ENCODE measurements around the gene ARHGAP8. TPM values are rescaled to one million over a fixed set of nuclear protein-coding genes. Genes with fewer than 3 reads are reported as not detected.

The ARHGAP8 gene
- total RNA-seq, 2 experiments from 2014 or later, result 1.1 TPM

DNA sequence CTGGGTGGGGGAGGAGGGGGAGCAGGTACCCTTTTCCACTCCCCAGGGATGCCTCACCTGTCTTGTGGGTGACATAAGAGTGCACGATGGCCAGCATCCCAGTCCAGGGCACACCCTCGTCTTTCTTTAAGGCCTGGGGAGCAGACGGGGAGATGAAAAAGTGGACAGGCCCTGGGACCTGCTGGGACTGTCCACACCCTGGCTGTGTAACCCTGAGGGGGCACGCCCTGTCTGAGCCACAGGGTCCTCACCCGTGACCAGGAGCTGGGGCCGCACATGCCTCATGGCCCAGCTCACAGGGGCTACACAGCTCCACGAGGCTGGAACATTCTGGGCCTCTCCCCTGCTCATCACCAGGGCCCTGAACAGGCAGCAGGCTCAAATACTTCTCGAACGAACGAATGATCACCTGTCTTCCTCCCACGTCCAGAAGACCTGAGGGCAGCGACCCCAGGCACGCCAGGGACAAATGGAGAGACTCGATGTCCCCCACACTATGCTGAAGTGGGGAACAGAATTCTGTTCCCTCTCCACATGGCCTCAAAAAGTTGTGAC, 133.5 kb downstream of the ARHGAP8 start:
- CTCF ChIA-PET, result interaction anchor here (0.6 kb wide), 1 partner anchor 946 kb away, joined by 3 read pairs; no protein-coding TSS in a partner anchor
- no peak for ATAC-seq
- no peaks in the 10 kb centered on the region for H3K9me3 Mint-ChIP-seq (ENCODE audit: low read depth)

DNA sequence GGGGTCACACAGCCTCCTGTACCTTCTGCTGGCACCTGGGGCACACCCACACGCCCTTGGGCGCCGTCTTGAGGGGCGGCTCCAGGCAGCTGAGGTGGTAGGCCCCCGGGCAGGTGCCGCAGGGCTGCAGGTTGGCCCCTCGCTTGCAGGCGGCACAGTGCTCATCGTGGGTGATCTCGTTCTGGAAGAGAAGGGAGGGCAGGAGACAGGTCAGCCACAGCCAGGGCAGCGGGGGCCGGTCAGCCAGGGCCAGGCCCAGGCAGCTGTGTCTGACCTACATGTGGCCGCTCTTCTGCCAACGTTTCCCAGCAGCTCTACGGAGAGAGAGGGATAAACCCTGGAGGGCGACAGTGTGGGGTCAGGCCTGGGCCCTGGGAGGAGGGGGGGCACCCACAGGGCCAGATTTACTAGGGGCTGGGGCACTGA, 135.6 kb downstream of the ARHGAP8 start:
- Mint-ChIP-seq H3K27me3 (no peaks in the 10 kb centered on the region), H3K27ac (no peak overlapping the region), H3K9me3 (ENCODE audit: low read depth) (no peaks in the 10 kb centered on the region), H3K36me3 (no peaks in the 10 kb centered on the region), H3K4me3 (no peak overlapping the region), H3K4me1 (no peaks in the 10 kb centered on the region)
- CTCF ChIA-PET, result no interaction called here
- DNase-seq, result no peak
- no peak for ATAC-seq

More for the DNA sequence above, 133.5 kb downstream of the ARHGAP8 start:
- no peak overlapping the region for H3K4me3 Mint-ChIP-seq
- DNase-seq, result no peak
- H3K27ac Mint-ChIP-seq, result no peak overlapping the region
- no peaks in the 10 kb centered on the region for H3K36me3 Mint-ChIP-seq
- H3K27me3 Mint-ChIP-seq, result no peaks in the 10 kb centered on the region
- H3K4me1 Mint-ChIP-seq, result no peaks in the 10 kb centered on the region

DNA sequence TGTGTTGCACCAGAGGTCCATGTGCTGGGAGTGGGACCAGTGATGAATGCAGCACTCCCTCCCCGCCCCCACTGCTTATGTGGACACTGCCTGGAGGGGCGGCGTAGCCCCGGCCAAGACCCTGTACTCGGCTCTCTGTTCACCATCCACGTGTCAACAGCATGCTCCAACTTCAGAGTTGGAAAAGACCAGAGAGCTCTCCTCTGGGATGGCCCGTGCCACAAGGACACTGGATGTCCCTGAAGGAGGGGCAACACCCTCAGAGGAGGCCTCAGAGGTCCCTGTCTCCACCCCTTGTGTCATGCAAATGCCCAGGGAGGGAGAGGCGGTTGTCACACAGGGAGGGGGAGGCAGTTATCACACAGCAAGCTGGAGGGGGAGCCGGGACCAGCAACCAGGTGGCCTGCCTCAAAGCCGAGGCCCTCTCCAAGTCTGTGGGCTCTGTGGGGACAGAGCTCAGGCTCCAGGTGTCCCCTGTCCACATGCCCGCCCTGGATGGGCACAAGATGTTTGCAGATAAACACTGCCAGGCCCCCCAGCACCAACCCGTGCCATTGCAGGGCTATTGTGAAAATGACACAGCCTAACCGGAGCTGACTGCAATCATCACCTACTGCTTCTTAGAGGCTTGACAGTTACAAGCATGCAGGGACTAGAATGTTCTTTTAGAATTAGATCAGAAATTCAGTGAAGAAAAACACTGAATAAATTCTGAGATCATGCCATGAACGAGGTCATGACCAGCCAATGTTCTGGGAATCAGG, 136.3 kb downstream of the ARHGAP8 start:
- Mint-ChIP-seq H3K9me3 (ENCODE audit: low read depth) (no peaks in the 10 kb centered on the region), H3K4me3 (no peak overlapping the region), H3K27me3 (no peaks in the 10 kb centered on the region), H3K4me1 (no peaks in the 10 kb centered on the region), H3K27ac (no peak overlapping the region), H3K36me3 (no peaks in the 10 kb centered on the region)
- CTCF ChIA-PET, result no interaction called here
- no peak for DNase-seq
- ATAC-seq, result no peak

DNA sequence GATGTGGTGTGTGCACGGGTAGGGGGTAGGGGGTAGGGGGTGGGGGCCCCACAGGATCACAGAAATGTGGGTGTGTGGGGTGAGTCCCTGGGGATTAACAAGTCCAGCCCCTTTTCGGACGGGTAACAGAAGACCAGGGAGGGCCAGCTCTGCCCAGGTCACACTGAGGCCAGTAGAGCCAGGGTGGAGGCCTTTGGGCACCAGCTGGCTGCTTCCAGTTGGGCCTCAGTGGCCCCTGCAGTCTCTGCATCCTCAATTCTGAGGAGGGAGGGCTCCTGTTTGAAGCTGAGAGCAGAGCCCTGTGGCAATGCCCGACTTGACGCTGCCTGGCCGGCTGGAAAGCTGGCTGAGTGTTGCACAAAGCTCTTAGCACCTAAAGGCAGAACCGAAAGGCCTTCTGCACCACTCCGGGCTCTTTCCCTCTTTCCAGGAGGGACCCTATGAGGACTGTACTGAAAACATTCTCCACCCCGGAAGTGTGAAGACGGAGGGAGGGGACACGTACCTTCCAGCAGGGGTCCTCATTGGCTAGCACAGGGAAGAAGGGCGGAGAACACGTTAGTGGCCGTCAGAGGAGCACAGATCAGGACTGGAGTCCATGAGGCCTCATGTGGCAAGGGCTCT, 137.0 kb downstream of the ARHGAP8 start:
- CTCF ChIA-PET, result no interaction called here
- no peak for ATAC-seq
- H3K9me3 Mint-ChIP-seq (ENCODE audit: low read depth), result no peaks in the 10 kb centered on the region

DNA sequence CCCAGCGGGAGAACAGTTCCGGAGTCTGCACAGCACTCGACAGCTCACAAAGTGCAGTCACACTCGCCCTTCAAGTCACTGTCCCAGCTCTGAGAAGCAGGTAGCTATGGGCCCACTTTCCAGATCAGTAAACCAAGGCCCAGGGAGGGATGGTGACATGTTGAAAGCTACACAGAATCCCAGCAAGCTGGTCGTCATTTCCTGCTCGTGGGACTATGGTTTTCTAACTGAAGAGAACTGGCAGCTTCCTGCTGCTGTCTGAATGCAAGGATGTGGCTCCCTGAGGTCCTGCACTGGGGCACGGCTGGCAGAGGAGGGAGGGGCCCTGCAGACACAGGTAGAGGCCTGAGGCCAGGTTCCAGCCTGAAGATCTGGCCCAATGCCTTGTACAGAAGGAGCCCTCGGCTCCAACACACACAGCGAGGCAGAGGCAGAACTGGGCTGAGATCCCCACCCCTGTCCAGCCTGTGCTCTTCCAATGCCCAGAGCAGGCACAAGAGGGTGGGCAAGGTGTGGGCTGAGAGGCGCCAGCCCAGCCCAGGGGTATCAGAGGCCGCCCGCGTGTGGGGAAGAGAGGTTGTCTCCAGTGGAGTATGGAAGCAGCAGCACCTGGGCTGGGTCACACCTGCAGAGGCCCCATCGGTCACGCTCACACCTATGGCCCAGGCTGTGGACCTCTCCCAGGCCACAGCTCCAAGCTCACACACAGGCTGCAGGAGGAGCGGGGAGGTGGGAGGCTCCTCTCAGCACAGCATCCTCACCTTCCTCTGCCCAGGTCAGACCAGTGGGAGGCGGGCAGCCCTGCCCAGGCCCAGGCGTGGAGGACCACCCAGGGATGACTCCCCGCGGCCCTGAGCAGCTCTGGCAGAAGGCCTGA, 138.3 kb downstream of the ARHGAP8 start:
- ATAC-seq (no peak), DNase-seq (no peak)
- CTCF ChIA-PET, result no interaction called here

More for the DNA sequence above, 137.0 kb downstream of the ARHGAP8 start:
- no peaks in the 10 kb centered on the region for H3K36me3 Mint-ChIP-seq
- DNase-seq, result no peak
- no peak overlapping the region for H3K27ac Mint-ChIP-seq
- H3K4me3 Mint-ChIP-seq, result no peak overlapping the region
- no peaks in the 10 kb centered on the region for H3K4me1 Mint-ChIP-seq
- H3K27me3 Mint-ChIP-seq, result no peaks in the 10 kb centered on the region

DNA sequence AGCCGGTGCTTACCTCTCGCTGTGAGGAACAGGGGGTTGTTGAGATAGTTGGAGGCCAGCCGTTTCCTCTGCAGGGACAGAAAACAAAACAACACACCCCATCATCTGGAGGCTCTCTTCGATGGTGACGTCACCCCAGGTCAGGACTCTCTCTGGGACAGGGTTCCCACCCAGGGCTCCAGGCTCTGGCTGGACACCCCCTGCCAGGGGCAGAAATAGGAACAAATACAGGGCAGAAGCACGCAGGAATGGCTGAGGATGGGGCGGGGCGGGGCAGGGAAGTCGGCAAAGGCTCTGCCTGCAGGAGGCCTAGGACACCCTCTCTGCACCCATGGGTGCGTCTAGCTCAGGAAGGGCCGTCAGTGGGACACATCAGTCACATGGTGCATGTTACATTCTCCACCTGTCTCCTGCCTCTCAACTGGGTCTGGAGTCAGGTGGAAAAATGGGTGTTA, 138.9 kb downstream of the ARHGAP8 start:
- Mint-ChIP-seq H3K27ac (no peak overlapping the region), H3K9me3 (ENCODE audit: low read depth) (no peaks in the 10 kb centered on the region), H3K4me3 (no peak overlapping the region), H3K36me3 (no peaks in the 10 kb centered on the region), H3K4me1 (no peaks in the 10 kb centered on the region), H3K27me3 (no peaks in the 10 kb centered on the region)
- no peak for DNase-seq
- ATAC-seq, result no peak
- CTCF ChIA-PET, result no interaction called here

More for the DNA sequence above, 138.3 kb downstream of the ARHGAP8 start:
- Mint-ChIP-seq H3K36me3 (no peaks in the 10 kb centered on the region), H3K9me3 (ENCODE audit: low read depth) (no peaks in the 10 kb centered on the region), H3K4me3 (no peak overlapping the region), H3K4me1 (no peaks in the 10 kb centered on the region), H3K27ac (no peak overlapping the region), H3K27me3 (no peaks in the 10 kb centered on the region)

DNA sequence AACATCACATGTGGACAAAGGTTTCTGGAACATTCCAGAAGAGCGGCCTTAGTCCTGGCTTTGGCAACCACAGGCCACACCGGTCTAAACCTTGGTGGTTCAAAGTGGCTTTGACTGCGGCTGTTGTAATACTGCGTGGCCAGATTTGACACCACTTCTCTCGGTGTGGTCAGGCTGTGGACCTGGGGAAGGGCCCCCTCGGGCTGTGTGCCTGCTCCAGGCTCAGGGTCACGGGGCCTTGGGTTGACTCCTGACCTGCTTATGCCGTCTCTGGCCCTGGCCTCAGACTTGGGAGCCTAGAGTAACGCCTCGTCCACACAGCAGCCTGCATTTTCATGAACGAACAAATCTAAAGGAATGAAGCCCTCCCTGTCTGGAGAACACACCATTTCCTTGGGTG, 139.4 kb downstream of the ARHGAP8 start:
- H3K27me3 Mint-ChIP-seq, result no peaks in the 10 kb centered on the region
- H3K4me3 Mint-ChIP-seq, result no peak overlapping the region
- DNase-seq, result no peak
- CTCF ChIA-PET, result no interaction called here
- no peaks in the 10 kb centered on the region for H3K9me3 Mint-ChIP-seq (ENCODE audit: low read depth)
- no peaks in the 10 kb centered on the region for H3K36me3 Mint-ChIP-seq
- no peak for ATAC-seq
- H3K27ac Mint-ChIP-seq, result no peak overlapping the region
- H3K4me1 Mint-ChIP-seq, result no peaks in the 10 kb centered on the region

DNA sequence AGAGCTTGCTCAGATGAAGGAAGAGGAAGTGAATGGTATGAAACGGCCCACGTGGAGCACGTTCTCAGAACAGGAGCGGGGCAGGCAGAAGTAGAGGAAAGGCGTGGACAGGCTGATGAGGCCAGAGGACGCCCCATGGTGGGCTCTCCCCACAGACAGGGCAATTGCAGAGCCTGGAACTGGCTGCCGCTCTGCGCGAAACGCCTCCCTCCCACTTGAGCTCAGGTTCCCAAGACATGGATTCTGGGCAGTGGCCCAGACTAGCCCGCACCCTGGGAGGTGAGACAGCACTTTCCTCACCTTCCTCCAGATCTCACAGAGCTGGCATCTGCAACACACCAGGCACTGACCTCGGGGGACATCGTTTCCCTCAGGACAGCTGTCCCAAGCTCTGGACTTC, 139.9 kb downstream of the ARHGAP8 start:
- Mint-ChIP-seq H3K36me3 (no peaks in the 10 kb centered on the region), H3K4me3 (no peak overlapping the region), H3K27me3 (no peaks in the 10 kb centered on the region), H3K27ac (no peak overlapping the region), H3K9me3 (ENCODE audit: low read depth) (no peaks in the 10 kb centered on the region), H3K4me1 (no peaks in the 10 kb centered on the region)
- CTCF ChIA-PET, result no interaction called here
- DNase-seq (no peak), ATAC-seq (no peak)

DNA sequence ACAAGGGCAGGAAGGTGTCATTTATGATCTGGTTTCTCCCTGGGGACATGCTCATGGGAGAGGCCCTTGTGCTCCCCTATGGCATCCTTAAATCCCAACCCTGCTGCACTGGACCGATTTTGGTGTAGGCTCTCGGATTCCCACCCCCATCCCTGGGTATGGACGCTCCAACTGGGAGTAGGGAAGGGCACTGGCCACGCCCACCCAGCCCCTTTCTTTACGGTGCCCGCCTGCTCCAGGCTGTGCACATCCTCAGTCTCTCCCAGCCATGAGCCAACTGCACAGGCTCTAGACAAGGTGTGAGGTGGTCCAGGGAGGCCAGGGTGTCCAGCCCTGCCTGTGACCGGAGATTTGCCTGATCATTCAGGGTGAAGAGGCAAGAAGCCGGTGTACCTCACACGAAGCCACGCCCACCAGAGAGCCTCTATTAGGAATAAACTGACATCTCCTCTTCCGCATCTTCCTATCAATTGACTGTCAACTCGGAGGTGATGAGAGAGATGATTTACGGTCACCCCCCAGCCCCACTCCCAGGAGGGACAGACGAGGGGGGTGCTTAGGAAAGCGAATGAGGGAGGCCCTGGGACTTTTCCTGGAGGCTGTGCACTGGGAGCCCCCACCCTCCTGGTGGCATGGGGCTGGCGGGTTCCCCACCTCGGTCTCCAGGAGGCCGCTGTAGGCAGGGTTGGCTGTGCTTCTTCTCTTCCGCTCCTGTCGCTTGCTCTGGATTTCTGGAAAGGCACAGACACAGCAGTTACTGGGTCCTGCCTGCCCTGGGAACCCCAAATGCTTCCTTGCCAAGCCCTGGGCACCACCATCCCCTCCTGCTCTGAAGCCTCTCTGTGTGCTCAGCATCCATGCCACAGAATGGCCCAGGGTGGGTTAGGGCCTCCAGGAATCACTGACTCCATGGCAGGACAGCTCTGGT, 140.7 kb downstream of the ARHGAP8 start:
- Mint-ChIP-seq H3K4me1 (no peaks in the 10 kb centered on the region), H3K4me3 (no peak overlapping the region), H3K9me3 (ENCODE audit: low read depth) (no peaks in the 10 kb centered on the region), H3K36me3 (no peaks in the 10 kb centered on the region), H3K27ac (no peak overlapping the region), H3K27me3 (no peaks in the 10 kb centered on the region)
- CTCF ChIA-PET, result no interaction called here
- ATAC-seq (no peak), DNase-seq (no peak)

DNA sequence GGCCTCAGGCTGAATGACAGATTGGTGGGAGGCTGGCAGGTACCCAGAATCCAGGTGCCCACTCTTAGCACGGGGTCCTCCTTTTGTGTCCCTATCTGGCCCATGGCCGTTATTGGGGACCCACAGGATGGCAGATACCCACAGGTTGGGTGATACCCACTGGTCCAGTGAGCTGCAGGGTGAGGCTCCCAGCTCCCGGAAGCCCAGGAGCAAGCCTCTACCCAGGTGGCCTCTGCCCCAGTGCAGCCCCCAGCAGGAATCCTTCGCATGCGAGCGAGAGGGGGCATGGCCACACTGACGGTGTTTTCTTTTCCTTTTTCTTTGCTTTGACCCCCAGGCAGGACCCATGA, 141.3 kb downstream of the ARHGAP8 start:
- Mint-ChIP-seq H3K4me3 (no peak overlapping the region), H3K4me1 (no peaks in the 10 kb centered on the region), H3K9me3 (ENCODE audit: low read depth) (no peaks in the 10 kb centered on the region), H3K27ac (no peak overlapping the region), H3K27me3 (no peaks in the 10 kb centered on the region), H3K36me3 (no peaks in the 10 kb centered on the region)
- DNase-seq (no peak), ATAC-seq (no peak)
- CTCF ChIA-PET, result no interaction called here

DNA sequence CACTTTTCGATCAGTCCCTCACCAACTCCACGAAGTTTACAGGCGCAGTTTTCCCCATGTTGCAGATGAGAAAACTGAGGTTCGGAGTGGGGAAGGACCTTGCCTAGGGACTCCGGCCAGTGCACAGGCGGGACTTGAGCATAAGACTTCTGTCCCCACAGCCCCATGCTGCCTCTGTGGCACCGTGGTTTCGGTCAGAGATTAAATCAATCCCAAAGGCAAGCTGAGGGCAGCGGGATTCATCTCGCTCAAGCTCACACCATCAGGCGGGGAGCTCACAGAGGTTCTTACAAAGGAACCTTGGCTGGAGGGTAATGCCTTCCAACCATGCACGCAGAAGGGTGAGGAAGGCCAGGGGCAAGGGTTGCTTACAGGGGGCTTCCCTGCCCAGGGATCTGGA, 141.9 kb downstream of the ARHGAP8 start:
- Mint-ChIP-seq H3K4me1 (no peaks in the 10 kb centered on the region), H3K36me3 (no peaks in the 10 kb centered on the region), H3K27me3 (no peaks in the 10 kb centered on the region), H3K9me3 (ENCODE audit: low read depth) (no peaks in the 10 kb centered on the region), H3K27ac (no peak overlapping the region), H3K4me3 (no peak overlapping the region)
- CTCF ChIA-PET, result no interaction called here
- DNase-seq, result no peak
- no peak for ATAC-seq

DNA sequence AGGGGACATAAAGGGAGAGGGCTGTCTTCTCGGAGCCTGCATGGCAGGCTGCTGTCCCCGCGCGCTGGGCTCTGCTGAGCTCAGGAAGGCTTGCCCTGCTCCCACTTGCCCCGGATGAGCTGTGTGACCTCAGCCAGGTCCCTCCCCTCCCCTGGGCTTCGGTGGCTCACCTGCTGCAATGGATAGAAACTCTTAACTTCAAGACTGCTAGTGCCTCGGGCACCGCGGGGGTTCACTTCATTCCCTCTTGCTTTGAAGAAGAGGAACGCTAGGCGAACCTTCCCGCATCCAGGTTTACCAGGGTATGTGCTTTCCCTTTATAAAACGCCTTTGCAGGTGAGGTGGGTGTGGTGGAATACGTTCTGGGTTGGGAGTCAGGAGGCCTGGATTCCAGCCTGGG, 142.4 kb downstream of the ARHGAP8 start:
- H3K9me3 Mint-ChIP-seq (ENCODE audit: low read depth), result no peaks in the 10 kb centered on the region
- H3K36me3 Mint-ChIP-seq, result no peaks in the 10 kb centered on the region
- ATAC-seq (no peak), DNase-seq (no peak)
- H3K4me1 Mint-ChIP-seq, result no peaks in the 10 kb centered on the region
- H3K27me3 Mint-ChIP-seq, result no peaks in the 10 kb centered on the region
- no peak overlapping the region for H3K4me3 Mint-ChIP-seq
- no peak overlapping the region for H3K27ac Mint-ChIP-seq
- CTCF ChIA-PET, result no interaction called here
